A549 (cell line): Measurements from ENCODE around the gene TUBB3. TPM values are rescaled to one million over a fixed set of nuclear protein-coding genes. Genes with fewer than 3 reads are reported as not detected.

ENCODE experiments used
- ATAC-seq, 2 experiments: fragments of 200-7000 bp in 1 of 2; fragments of >200 bp in 1 of 2; cut with Nextera tagmentation in 1 of 2; cut with Tn5 transposase in 1 of 2; 3 replicates each; pipeline versions ENCODE4 v1.8.0 to v1.9.1; 2018 to 2020; ENCODE audit warnings: mild to moderate bottlenecking in 1 of 2, moderate library complexity in 1 of 2
- CTCF ChIA-PET: fragments of 300-600 bp; sonication (Branson Sonifier 250); formaldehyde crosslinking; extraction: SDS; loops from one replicate; lab custom pipeline; 2021; ENCODE audit warnings: antibody characterized with exemption, inconsistent platforms; lab: Yijun Ruan, JAX
- POLR2A ChIA-PET: fragments of 350-600 bp; formaldehyde crosslinking; extraction: SDS; loops from one replicate; lab custom pipeline; 2021; ENCODE audit warnings: antibody characterized with exemption, inconsistent platforms; lab: Yijun Ruan, JAX
- DNase-seq, 2 experiments: peaks; one replicate each; pipeline versions ENCODE4 v3.0.0 to v3.0.0-alpha.2; 2011 to 2016; ENCODE audit warnings: low read depth in 1 of 2, low spot score in 1 of 2
- FAIRE-seq: peaks from 2 replicates; lab custom pipeline; 2011; peaks lifted over from hg19 to GRCh38; lab: Jason Lieb, UNC
- H3K27ac ChIP-seq, 2 experiments: fragments of >200 bp; sonication (Bioruptor Twin); formaldehyde crosslinking; 3 replicates each; pipeline ENCODE4 v1.5.1; 2016 to 2017
- H3K4me1 ChIP-seq: fragments of >200 bp; sonication (Bioruptor Twin); formaldehyde crosslinking; 3 replicates; pipeline ENCODE4 v1.6.1; 2016
- H3K4me2 ChIP-seq: fragments of >200 bp; sonication (Bioruptor Twin); formaldehyde crosslinking; 3 replicates; pipeline ENCODE4 v1.6.1; 2016
- H3K4me3 ChIP-seq: fragments of >200 bp; sonication (Bioruptor Twin); formaldehyde crosslinking; 3 replicates; pipeline ENCODE4 v1.5.1; 2016
- H3K9me3 ChIP-seq: fragments of >200 bp; sonication (Bioruptor Twin); formaldehyde crosslinking; 3 replicates; pipeline ENCODE4 v1.6.1; 2016
- BCL3 ChIP-seq: fragments of >200 bp; sonication (Bioruptor Twin); formaldehyde crosslinking; IDR thresholded peaks from 3 replicates; pipeline ENCODE4 v1.6.1; 2016
- BHLHE40 ChIP-seq: IDR thresholded peaks from 2 replicates; pipeline ENCODE4 v1.6.1; 2012; ENCODE audit warnings: low read depth, low read length, inconsistent platforms
- CHD2 ChIP-seq: fragments of 150-350 bp; IDR thresholded peaks from 2 replicates; pipeline ENCODE4 v1.6.1; 2014; ENCODE audit warnings: low read length; ENCODE audit not compliant: partially characterized antibody
- CTCF ChIP-seq: fragments of >200 bp; sonication (Bioruptor Twin); formaldehyde crosslinking; IDR thresholded peaks from 3 replicates; pipeline ENCODE4 v1.5.1; 2016
- EHF ChIP-seq: fragments of 250-450 bp; sonication (Bioruptor Pico); IDR thresholded peaks from 2 replicates; pipeline ENCODE4 v1.5.0; 2020; ENCODE audit warnings: mild to moderate bottlenecking
- ESRRA ChIP-seq: fragments of 150-350 bp; IDR thresholded peaks from 2 replicates; pipeline ENCODE4 v1.6.1; 2014; ENCODE audit warnings: mild to moderate bottlenecking, low read length, borderline replicate concordance
- FOXS1 ChIP-seq: fragments of 250-450 bp; sonication (Bioruptor Pico); IDR thresholded peaks from 2 replicates; pipeline ENCODE4 v1.5.0; 2020; ENCODE audit warnings: mild to moderate bottlenecking, moderate library complexity
- HES2 ChIP-seq: fragments of >200 bp; sonication (Bioruptor Twin); formaldehyde crosslinking; IDR thresholded peaks from 2 replicates; pipeline ENCODE4 v1.6.1; 2016
- HEYL ChIP-seq: fragments of 250-450 bp; sonication (Bioruptor Pico); IDR thresholded peaks from 2 replicates; pipeline ENCODE4 v1.8.0; 2021; ENCODE audit warnings: mild to moderate bottlenecking, moderate library complexity
- HOXA7 ChIP-seq: fragments of 250-450 bp; sonication (Bioruptor Pico); IDR thresholded peaks from 2 replicates; pipeline ENCODE4 v1.5.0; 2020; ENCODE audit warnings: mild to moderate bottlenecking, moderate library complexity
- HOXB13 ChIP-seq: fragments of 250-450 bp; sonication (Bioruptor Pico); IDR thresholded peaks from 2 replicates; pipeline ENCODE4 v1.5.0; 2020; ENCODE audit warnings: low read depth, mild to moderate bottlenecking, moderate library complexity
- JUNB ChIP-seq: fragments of >200 bp; sonication (Bioruptor Twin); formaldehyde crosslinking; IDR thresholded peaks from 2 replicates; pipeline ENCODE4 v1.6.1; 2016
- KDM5A ChIP-seq: fragments of 200-600 bp; sonication (generic); IDR thresholded peaks from 2 replicates; pipeline ENCODE4 v1.6.1; 2016; ENCODE audit warnings: antibody characterized with exemption, mild to moderate bottlenecking
- MAFK ChIP-seq: fragments of 450-650 bp; IDR thresholded peaks from 2 replicates; pipeline ENCODE4 v1.6.1; 2014; ENCODE audit not compliant: partially characterized antibody
- PHF8 ChIP-seq: fragments of 200-600 bp; sonication (generic); IDR thresholded peaks from 2 replicates; pipeline ENCODE4 v1.6.1; 2016; ENCODE audit warnings: low read depth, mild to moderate bottlenecking, antibody characterized with exemption, moderate library complexity, borderline replicate concordance
- POLR2AphosphoS2 ChIP-seq: conservative IDR thresholded peaks from 2 replicates; pipeline ENCODE4 v1.6.1; 2012; ENCODE audit warnings: low read length, improper control_type of control experiment, inconsistent platforms
- RAD21 ChIP-seq, 2 experiments: fragments of >200 bp in 1 of 2; sonication (Bioruptor Twin) in 1 of 2; formaldehyde crosslinking in 1 of 2; IDR thresholded peaks in 1 of 2; conservative IDR thresholded peaks in 1 of 2; 2 replicates in 1 of 2; 3 replicates in 1 of 2; pipeline ENCODE4 v1.6.1; 2012 to 2018; ENCODE audit warnings: inconsistent platforms in 1 of 2
- REST ChIP-seq: fragments of 200-600 bp; sonication (generic); IDR thresholded peaks from 2 replicates; pipeline ENCODE4 v1.6.1; 2016; ENCODE audit warnings: antibody characterized with exemption, mild to moderate bottlenecking, moderate library complexity
- RFX5 ChIP-seq: fragments of 450-650 bp; IDR thresholded peaks from 2 replicates; pipeline ENCODE4 v1.7.1; 2014; ENCODE audit warnings: antibody characterized with exemption, mild to moderate bottlenecking, moderate library complexity
- USF2 ChIP-seq: fragments of 450-650 bp; IDR thresholded peaks from 2 replicates; pipeline ENCODE4 v1.6.1; 2014; ENCODE audit warnings: antibody characterized with exemption
- WGBS: methylation state at CpG from one replicate; pipeline ENCODE4 v1.1.6; 2017; ENCODE audit errors: missing lambda C conversion rate; 5-methylcytosine and 5-hydroxymethylcytosine counted together
- polyA plus RNA-seq, 4 experiments: library from polyadenylated mRNA; depleted of rRNA in 3 of 4; stranded (reverse); fragments of >200 nt; fragmentation: RNase III in 1 of 4; extraction: RNeasy Plus Mini Kit Qiagen cat#74134 plus additional on column Dnase treatment in 1 of 4; gene quantifications; 2 replicates in 3 of 4; 3 replicates in 1 of 4; pipeline ENCODE4 v1.2.3, GENCODE V29; 2011 to 2017

TUBB3 gene
- polyA plus RNA-seq, 2 of the 4 experiments (the other 2 are of a cell fraction): 48.9 to 163 TPM

GRCh38 chr16:89898201-89898967 is 24.8 kb upstream of the TUBB3 start:
- POLR2A ChIA-PET: no interaction called here

GRCh38 chr16:89899879-89900481 is 23.2 kb upstream of the TUBB3 start:
- no peak for DNase-seq
- TF ChIP-seq HES2 (no peak), FOXS1 (CRISPR knock-in tag) (no peak), CTCF (no peak), JUNB (no peak), RFX5 (no peak), CHD2 (no peak), MAFK (no peak)
- WGBS: 94% methylated on average over 20 of the region's 20 CpGs
- no peak overlapping the region for H3K4me3 ChIP-seq
- no peak overlapping the region for H3K27ac ChIP-seq
- H3K4me2 ChIP-seq: no peak overlapping the region
- POLR2A ChIA-PET: no interaction called here
- H3K4me1 ChIP-seq: no peaks in the 10 kb centered on the region
- FAIRE-seq: no peak
- H3K9me3 ChIP-seq: no peaks in the 10 kb centered on the region
- no peak for ATAC-seq
- CTCF ChIA-PET: interaction anchor here (1.3 to 1.9 kb wide), 2 partner anchors 10 to 73 kb away, joined by 3 to 10 read pairs; no protein-coding TSS in a partner anchor

More at GRCh38 chr16:89898201-89898967, 24.8 kb upstream of the TUBB3 start:
- no peak for FAIRE-seq
- no peak overlapping the region for H3K4me2 ChIP-seq
- no peak for TF ChIP-seq PHF8
- TF ChIP-seq USF2: no peak
- no peak for TF ChIP-seq POLR2AphosphoS2
- no peak for TF ChIP-seq ESRRA
- TF ChIP-seq BHLHE40: no peak
- no peak for TF ChIP-seq KDM5A
- no peak for TF ChIP-seq CTCF
- CTCF ChIA-PET: interaction anchor here (1.2 to 1.3 kb wide), 2 partner anchors 12 to 75 kb away, joined by 3 to 6 read pairs; no protein-coding TSS in a partner anchor
- no peaks in the 10 kb centered on the region for H3K4me1 ChIP-seq
- DNase-seq: no peak
- ATAC-seq: no peak
- WGBS: 94% methylated on average over 36 of the region's 36 CpGs
- H3K27ac ChIP-seq: no peak overlapping the region
- no peaks in the 10 kb centered on the region for H3K9me3 ChIP-seq
- no peak overlapping the region for H3K4me3 ChIP-seq

GRCh38 chr16:89900885-89901284 is 22.3 kb upstream of the TUBB3 start:
- no peak overlapping the region for H3K4me2 ChIP-seq
- POLR2A ChIA-PET: no interaction called here
- 96% methylated on average over 17 of the region's 17 CpGs for WGBS
- no peak overlapping the region for H3K27ac ChIP-seq
- CTCF ChIA-PET: interaction anchor here (1.9 kb wide), 1 partner anchor 9 kb away, joined by 10 read pairs; no protein-coding TSS in a partner anchor
- FAIRE-seq (no peak), DNase-seq (no peak), ATAC-seq (no peak)
- no peaks in the 10 kb centered on the region for H3K4me1 ChIP-seq
- no peak overlapping the region for H3K4me3 ChIP-seq
- H3K9me3 ChIP-seq: no peaks in the 10 kb centered on the region
- TF ChIP-seq EHF: no peak
- TF ChIP-seq HOXA7 (CRISPR knock-in tag): no peak
- TF ChIP-seq REST: no peak
- no peak for TF ChIP-seq FOXS1 (CRISPR knock-in tag)
- TF ChIP-seq BCL3: no peak
- TF ChIP-seq RAD21 (conservative IDR thresholded peaks at IDR 0.05 in 1 of 2, IDR thresholded peaks at IDR 0.05 in 1 of 2): no peak
- TF ChIP-seq HOXB13 (CRISPR knock-in tag): no peak
- TF ChIP-seq MAFK: no peak
- no peak for TF ChIP-seq HEYL (CRISPR knock-in tag)
